Endothelial cell of umbilical vein (primary cell): ENCODE measurements around the gene CASR. TPM values are rescaled to one million over a fixed set of nuclear protein-coding genes. Genes with fewer than 3 reads are reported as not detected.

Experiments used
- BruUV-seq: library from RNA; stranded (reverse); fragments of 400-500 nt; replicated peaks from 2 replicates; lab custom pipeline; 2021; lab: Mats Ljungman, UMichigan
- CTCF ChIA-PET: fragments of 300-600, 350-600 bp; sonication (Branson Sonifier 250); formaldehyde crosslinking; loops from one replicate; lab custom pipeline; 2021; ENCODE audit warnings: antibody characterized with exemption, inconsistent platforms; lab: Charles Lee
- POLR2A ChIA-PET: fragments of 300-600, 350-600 bp; sonication (Branson Sonifier 250); formaldehyde crosslinking; loops from one replicate; lab custom pipeline; 2021; ENCODE audit warnings: antibody characterized with exemption, inconsistent platforms; lab: Charles Lee
- DNase-seq: peaks from one replicate; pipeline ENCODE4 v3.0.0-alpha.2; 2011; ENCODE audit warnings: low read depth, low spot score
- FAIRE-seq: peaks from 2 replicates; lab custom pipeline; 2011; peaks lifted over from hg19 to GRCh38; lab: Jason Lieb, UNC
- H2AFZ ChIP-seq: 2 replicates; pipeline ENCODE4 v1.6.0; 2012; ENCODE audit warnings: low read depth, low read length, control low read depth, inconsistent platforms
- H3K27ac ChIP-seq: 2 replicates; pipeline ENCODE4 v1.5.1; 2011; ENCODE audit warnings: low read depth, mild to moderate bottlenecking, control low read depth, low read length, moderate library complexity; ENCODE audit not compliant: insufficient read depth
- H3K27me3 ChIP-seq, 2 experiments: 2 replicates each; pipeline versions ENCODE4 v1.6.0 to v1.6.1; 2011; ENCODE audit warnings: low read length in 2 of 2, mixed read lengths in 1 of 2; ENCODE audit not compliant: control insufficient read depth in 2 of 2, insufficient read depth in 2 of 2
- H3K36me3 ChIP-seq, 2 experiments: 2 replicates in 1 of 2; 3 replicates in 1 of 2; pipeline ENCODE4 v1.5.1; 2011; ENCODE audit warnings: low read length in 2 of 2, mild to moderate bottlenecking in 1 of 2, moderate library complexity in 1 of 2; ENCODE audit not compliant: control insufficient read depth in 2 of 2, insufficient read depth in 2 of 2; ENCODE audit errors: extremely low read depth in 1 of 2
- H3K4me1 ChIP-seq: 3 replicates; pipeline ENCODE4 v1.5.1; 2011; ENCODE audit warnings: mild to moderate bottlenecking, low read length; ENCODE audit not compliant: control insufficient read depth, insufficient read depth; ENCODE audit errors: extremely low read depth
- H3K4me2 ChIP-seq: 2 replicates; pipeline ENCODE4 v1.6.1; 2011; ENCODE audit warnings: low read length, control low read depth, mixed read lengths; ENCODE audit not compliant: insufficient read depth
- H3K4me3 ChIP-seq, 3 experiments: fragments of 200-600 bp in 1 of 3; sonication (generic), shearing (Covaris generic) in 1 of 3; replicated peaks in 1 of 3; 2 replicates each; pipeline ENCODE4 v1.5.1; 2011 to 2016; ENCODE audit warnings: control low read depth in 3 of 3, low read length in 3 of 3, mild to moderate bottlenecking in 2 of 3, inconsistent platforms in 1 of 3, low read depth in 1 of 3, moderate library complexity in 1 of 3; ENCODE audit not compliant: insufficient read depth in 1 of 3
- H3K79me2 ChIP-seq: 2 replicates; pipeline ENCODE4 v1.6.0; 2012; ENCODE audit warnings: low read length, inconsistent platforms; ENCODE audit not compliant: control insufficient read depth, insufficient read depth
- H3K9ac ChIP-seq: replicated peaks from 2 replicates; pipeline ENCODE3; 2011; ENCODE audit warnings: low read length, control low read depth; ENCODE audit not compliant: insufficient read depth; ENCODE audit errors: extremely low read depth
- H3K9me1 ChIP-seq: replicated peaks from 3 replicates; pipeline ENCODE4 v1.6.0; 2011; ENCODE audit warnings: mild to moderate bottlenecking, low read length; ENCODE audit not compliant: control insufficient read depth, insufficient read depth; ENCODE audit errors: extremely low read depth
- H3K9me3 ChIP-seq: replicated peaks from 2 replicates; pipeline ENCODE4 v1.5.1; 2012; ENCODE audit warnings: low read length, inconsistent platforms; ENCODE audit not compliant: control insufficient read depth, insufficient read depth
- H4K20me1 ChIP-seq: replicated peaks from 2 replicates; pipeline ENCODE3; 2011; ENCODE audit warnings: mild to moderate bottlenecking, low read length; ENCODE audit not compliant: control insufficient read depth, insufficient read depth; ENCODE audit errors: extremely low read depth
- CTCF ChIP-seq, 2 donors: IDR thresholded peaks; 1 replicate in 1 of 2; 2 replicates in 1 of 2; pipeline ENCODE4 v1.5.1; 2011; ENCODE audit warnings: low read length in 2 of 2, mild to moderate bottlenecking in 2 of 2, moderate library complexity in 2 of 2, control low read depth in 1 of 2, inconsistent platforms in 1 of 2, low read depth in 1 of 2; ENCODE audit not compliant: insufficient read depth in 1 of 2; ENCODE audit errors: extremely low read depth in 1 of 2
- EZH2 ChIP-seq: IDR thresholded peaks from 2 replicates; pipeline ENCODE4 v1.6.1; 2012; ENCODE audit warnings: borderline replicate concordance, low read depth, mild to moderate bottlenecking, moderate library complexity, low read length, inconsistent platforms; ENCODE audit not compliant: severe bottlenecking
- FOS ChIP-seq: IDR thresholded peaks from 2 replicates; pipeline ENCODE4 v1.6.1; 2011; ENCODE audit warnings: mild to moderate bottlenecking, low read length, moderate library complexity, borderline replicate concordance; ENCODE audit not compliant: insufficient read depth
- GATA2 ChIP-seq: IDR thresholded peaks from 2 replicates; pipeline ENCODE4 v1.7.0; 2011; ENCODE audit warnings: low read depth, mild to moderate bottlenecking, moderate library complexity, mixed read lengths, low read length; ENCODE audit not compliant: insufficient read length, insufficient read depth
- JUN ChIP-seq: IDR thresholded peaks from 2 replicates; pipeline ENCODE4 v1.6.1; 2011; ENCODE audit warnings: borderline replicate concordance, low read depth; ENCODE audit not compliant: insufficient read length, insufficient read depth
- MYC ChIP-seq: IDR thresholded peaks from one replicate; pipeline ENCODE4 v1.6.1; 2011; ENCODE audit warnings: mild to moderate bottlenecking, low read depth, low read length
- POLR2A ChIP-seq: IDR thresholded peaks from 2 replicates; pipeline ENCODE4 v1.6.1; 2012; ENCODE audit warnings: low read depth, mild to moderate bottlenecking, control low read depth, low read length
- POLR2AphosphoS5 ChIP-seq: IDR thresholded peaks from 2 replicates; pipeline ENCODE4 v1.6.1; 2012; ENCODE audit warnings: low read depth, mild to moderate bottlenecking, control low read depth, low read length, moderate library complexity; ENCODE audit not compliant: insufficient read depth
- dilution Hi-C: fragments of 300-500 bp; cut with MboI; formaldehyde crosslinking; loops from one replicate; pipeline ENCODE4 v1.15.0; 2019; ENCODE audit warnings: low sequenced_read_pairs; ENCODE audit not compliant: extremely low pct_ligation_motif_present
- intact Hi-C: fragments of 100-400 bp; cut with micrococcal nuclease; formaldehyde crosslinking; loops from one replicate; pipeline ENCODE4 v1.10.0; 2022
- polyA plus RNA-seq, 4 experiments: library from polyadenylated mRNA; depleted of rRNA in 3 of 4; stranded (reverse) in 3 of 4; unstranded in 1 of 4; fragments of >200 nt; gene quantifications; 2 replicates each; pipeline versions ENCODE4 v1.2.1 to v1.2.3, GENCODE V29; 2011 to 2012; ENCODE audit warnings: missing spikeins in 1 of 4
- total RNA-seq: library from RNA; stranded (reverse); gene quantifications from 2 replicates; pipeline ENCODE4 v1.2.3, GENCODE V29; 2021
- TF ChIP-seq, protein P1 (sequence below): IDR thresholded peaks from 2 replicates; pipeline ENCODE4 v1.6.1; 2011; ENCODE audit not compliant: insufficient read depth, insufficient read length

CASR gene
- total and polyA plus RNA-seq, 2 donors (not counting 3 experiments of a cell fraction or from before 2014, with no cell fraction given), result not detected

DNA sequence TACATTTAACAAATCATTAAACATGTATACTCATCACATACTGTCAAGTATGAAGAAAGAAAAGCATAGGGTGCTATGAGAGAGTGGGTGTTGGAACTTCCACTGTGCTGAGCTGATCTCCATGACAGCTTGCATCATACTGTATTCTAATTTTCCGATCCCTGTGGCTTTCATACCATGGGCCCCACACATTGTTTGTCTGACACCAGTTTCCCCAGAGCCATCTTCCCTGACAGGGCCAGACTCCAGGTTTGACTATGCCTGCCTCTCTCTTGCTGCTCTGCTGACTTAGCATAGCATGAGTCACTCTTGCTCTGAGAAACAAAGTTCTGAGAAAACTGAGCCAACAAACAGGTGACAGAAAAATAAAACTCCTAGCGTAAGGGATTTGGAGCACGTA is 37.0 kb upstream of the CASR start:
- Histone ChIP-seq H3K4me1 (no peaks in the 10 kb centered on the region), H3K27ac (no peak overlapping the region), H2AFZ (no peak overlapping the region), H3K36me3 (no peaks in the 10 kb centered on the region), H3K9me3 (no peaks in the 10 kb centered on the region), H3K4me2 (no peak overlapping the region), H3K79me2 (no peaks in the 10 kb centered on the region), H3K27me3 (no peaks in the 10 kb centered on the region), H3K9ac (no peak overlapping the region), H4K20me1 (no peaks in the 10 kb centered on the region), H3K4me3 (no peak overlapping the region), H3K9me1 (no peaks in the 10 kb centered on the region)
- DNase-seq, result no peak
- BruUV-seq, result no TSS peak
- POLR2A ChIA-PET, result no interaction called here
- intact Hi-C loops (no loop called here), dilution Hi-C loops (no loop called here)
- TF ChIP-seq MYC (no peak), EZH2 (no peak), POLR2AphosphoS5 (no peak), FOS (no peak), POLR2A (no peak), CTCF (IDR thresholded peaks at IDR 0.05; ENCODE audit: extremely low read depth in 1 of 2, insufficient read depth in 1 of 2, low read depth in 1 of 2, low read length in 2 of 2) (no peak), JUN (no peak), GATA2 (no peak)
- TF ChIP-seq, protein P1, sequence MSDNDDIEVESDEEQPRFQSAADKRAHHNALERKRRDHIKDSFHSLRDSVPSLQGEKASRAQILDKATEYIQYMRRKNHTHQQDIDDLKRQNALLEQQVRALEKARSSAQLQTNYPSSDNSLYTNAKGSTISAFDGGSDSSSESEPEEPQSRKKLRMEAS, result no peak
- CTCF ChIA-PET, result no interaction called here
- no peak for FAIRE-seq
